Activated CD4-positive, alpha-beta memory T cell treated with anti-CD3 and anti-CD28 coated beads for 36 hours (primary cell): Measurements from ENCODE around the gene USP20. TPM values are rescaled to one million over a fixed set of nuclear protein-coding genes. Genes with fewer than 3 reads are reported as not detected.

Source experiments
- microRNA-seq: library from miRNA; unstranded; fragments of <30 nt; microRNA quantifications from one replicate; pipeline ENCODE4 v1.2.0, GENCODE V29; 2022; ENCODE audit warnings: borderline number of aligned reads, borderline microRNAs expressed, borderline replicate concordance
- total RNA-seq, 2 experiments: library from RNA; stranded (reverse); gene quantifications; one replicate each; pipeline ENCODE4 v1.2.3, GENCODE V29; 2021

USP20 gene
- total RNA-seq, 2 experiments from 2014 or later = 51.6 to 55.3 TPM

Small RNA genes within 50 kb of the gene (microRNA-seq; reads per million reads assigned to microRNA genes)
- not detected for gene MIR6855

Other genes starting within 250 kb of the USP20 start
- not detected for gene C9orf50, start 214.4 kb upstream of the USP20 start, total RNA-seq
- 10 to 100 TPM; 59.9 to 64.6 TPM for gene NTMT1, start 209.3 kb upstream of the USP20 start, total RNA-seq
- gene ASB6, start 193.3 kb upstream of the USP20 start, total RNA-seq = 10 to 100 TPM; 14.1 to 15.7 TPM
- under 1 TPM; 0.58 to 0.86 TPM for gene PRRX2, start 169.8 kb upstream of the USP20 start, total RNA-seq
- gene PTGES, start 82.4 kb upstream of the USP20 start, total RNA-seq = not detected
- 10 to 100 TPM; 20.6 to 23.0 TPM for gene TOR1B, start 32.3 kb upstream of the USP20 start, total RNA-seq
- 10 to 100 TPM; 38.5 to 41.6 TPM for gene TOR1A, start 11.3 kb upstream of the USP20 start, total RNA-seq
- 10 to 100 TPM; 43.6 to 47.0 TPM for gene C9orf78, start 183 bp upstream of the USP20 start, total RNA-seq
- gene FNBP1, start 207.7 kb downstream of the USP20 start, total RNA-seq = 100 to 1,000 TPM; 215 to 228 TPM
- gene GPR107, start 218.4 kb downstream of the USP20 start, total RNA-seq = 10 to 100 TPM; 20.7 to 22.8 TPM